Astrocyte (in vitro differentiated cells and primary cell): ENCODE results near the gene PEX14. TPM values are rescaled to one million over a fixed set of nuclear protein-coding genes. Genes with fewer than 3 reads are reported as not detected.

ENCODE experiments used
- DNase-seq: peaks from one replicate; pipeline ENCODE4 v3.0.0-alpha.2; 2010; ENCODE audit warnings: low read depth
- FAIRE-seq: peaks from 2 replicates; lab custom pipeline; 2011; peaks lifted over from hg19 to GRCh38; lab: Jason Lieb, UNC
- H2AFZ ChIP-seq: 2 replicates; pipeline ENCODE4 v1.6.0; 2012; ENCODE audit warnings: low read depth, low read length, inconsistent platforms
- H3K27ac ChIP-seq: 2 replicates; pipeline ENCODE4 v1.5.1; 2011; ENCODE audit warnings: low read depth, low read length, inconsistent platforms
- H3K27me3 ChIP-seq: 2 replicates; pipeline ENCODE4 v1.6.0; 2011; ENCODE audit warnings: low read length, inconsistent platforms; ENCODE audit not compliant: insufficient read depth
- H3K36me3 ChIP-seq: 2 replicates; pipeline ENCODE4 v1.5.1; 2011; ENCODE audit warnings: low read length, inconsistent platforms; ENCODE audit not compliant: insufficient read depth
- H3K4me1 ChIP-seq: 2 replicates; pipeline ENCODE4 v1.5.1; 2011; ENCODE audit warnings: low read length, inconsistent platforms; ENCODE audit not compliant: insufficient read depth
- H3K4me2 ChIP-seq: 2 replicates; pipeline ENCODE4 v1.6.0; 2012; ENCODE audit warnings: low read length, inconsistent platforms
- H3K4me3 ChIP-seq: 2 replicates; pipeline ENCODE4 v1.5.1; 2011; ENCODE audit warnings: low read depth, mild to moderate bottlenecking, low read length, inconsistent platforms; ENCODE audit not compliant: insufficient read depth
- H3K79me2 ChIP-seq: 2 replicates; pipeline ENCODE4 v1.6.0; 2012; ENCODE audit warnings: mild to moderate bottlenecking, low read length, inconsistent platforms; ENCODE audit not compliant: insufficient read depth
- H3K9ac ChIP-seq: 2 replicates; pipeline ENCODE4 v1.6.0; 2012; ENCODE audit warnings: mild to moderate bottlenecking, low read length, inconsistent platforms
- H3K9me3 ChIP-seq: 2 replicates; pipeline ENCODE4 v1.5.1; 2012; ENCODE audit warnings: low read depth, mild to moderate bottlenecking, low read length, inconsistent platforms; ENCODE audit not compliant: insufficient read depth
- H4K20me1 ChIP-seq: 2 replicates; pipeline ENCODE4 v1.6.0; 2012; ENCODE audit warnings: low read length, inconsistent platforms; ENCODE audit not compliant: insufficient read depth
- H3K27ac Mint-ChIP-seq: one replicate; pipeline ENCODE4 v1.8.0; 2021; ENCODE audit warnings: mild to moderate bottlenecking, mixed read lengths; ENCODE audit not compliant: unreplicated experiment
- H3K27me3 Mint-ChIP-seq: one replicate; pipeline ENCODE4 v1.8.0; 2021; ENCODE audit warnings: low read depth, mixed read lengths; ENCODE audit not compliant: unreplicated experiment
- H3K36me3 Mint-ChIP-seq: one replicate; pipeline ENCODE4 v1.8.0; 2021; ENCODE audit warnings: low read depth, mixed read lengths; ENCODE audit not compliant: unreplicated experiment
- H3K4me1 Mint-ChIP-seq: one replicate; pipeline ENCODE4 v1.8.0; 2021; ENCODE audit warnings: low read depth, mixed read lengths; ENCODE audit not compliant: unreplicated experiment
- H3K4me3 Mint-ChIP-seq: one replicate; pipeline ENCODE4 v1.8.0; 2021; ENCODE audit warnings: mild to moderate bottlenecking, moderate library complexity, mixed read lengths; ENCODE audit not compliant: unreplicated experiment
- H3K9me3 Mint-ChIP-seq: one replicate; pipeline ENCODE4 v1.8.0; 2021; ENCODE audit warnings: mild to moderate bottlenecking, mixed read lengths; ENCODE audit not compliant: unreplicated experiment
- CTCF ChIP-seq: IDR thresholded peaks from 2 replicates; pipeline ENCODE4 v1.5.1; 2011; ENCODE audit warnings: low read depth, mild to moderate bottlenecking, inconsistent platforms, low read length, moderate library complexity; ENCODE audit not compliant: insufficient read depth
- EZH2 ChIP-seq: IDR thresholded peaks from 2 replicates; pipeline ENCODE4 v1.6.1; 2012; ENCODE audit warnings: mild to moderate bottlenecking, low read length, inconsistent platforms; ENCODE audit not compliant: insufficient read depth
- total RNA-seq: library from RNA; stranded (reverse); gene quantifications from 2 replicates; pipeline ENCODE4 v1.2.1, GENCODE V29; 2021

PEX14 gene
- total RNA-seq, 1 donor from 2014 or later: 23.3 TPM

GRCh38 chr1:10546896-10547295 is 72.1 kb downstream of the PEX14 start:
- Mint-ChIP-seq H3K27me3 (no peaks in the 10 kb centered on the region), H3K9me3 (no peaks in the 10 kb centered on the region), H3K4me1 (peaks cover 10% of the 10 kb centered on the region), H3K27ac (no peak overlapping the region), H3K36me3 (peaks cover 10% of the 10 kb centered on the region), H3K4me3 (no peak overlapping the region)
- Histone ChIP-seq H4K20me1 (peaks cover 13% of the 10 kb centered on the region), H3K9me3 (no peaks in the 10 kb centered on the region), H3K36me3 (no peaks in the 10 kb centered on the region), H3K27ac (no peak overlapping the region), H3K4me3 (no peak overlapping the region), H3K79me2 (no peaks in the 10 kb centered on the region), H3K4me2 (no peak overlapping the region), H3K4me1 (no peaks in the 10 kb centered on the region), H3K9ac (no peak overlapping the region), H2AFZ (no peak overlapping the region), H3K27me3 (no peaks in the 10 kb centered on the region)
- DNase-seq (no peak), FAIRE-seq (no peak)
- TF ChIP-seq CTCF: no peak
- no peak for TF ChIP-seq EZH2

DNA sequence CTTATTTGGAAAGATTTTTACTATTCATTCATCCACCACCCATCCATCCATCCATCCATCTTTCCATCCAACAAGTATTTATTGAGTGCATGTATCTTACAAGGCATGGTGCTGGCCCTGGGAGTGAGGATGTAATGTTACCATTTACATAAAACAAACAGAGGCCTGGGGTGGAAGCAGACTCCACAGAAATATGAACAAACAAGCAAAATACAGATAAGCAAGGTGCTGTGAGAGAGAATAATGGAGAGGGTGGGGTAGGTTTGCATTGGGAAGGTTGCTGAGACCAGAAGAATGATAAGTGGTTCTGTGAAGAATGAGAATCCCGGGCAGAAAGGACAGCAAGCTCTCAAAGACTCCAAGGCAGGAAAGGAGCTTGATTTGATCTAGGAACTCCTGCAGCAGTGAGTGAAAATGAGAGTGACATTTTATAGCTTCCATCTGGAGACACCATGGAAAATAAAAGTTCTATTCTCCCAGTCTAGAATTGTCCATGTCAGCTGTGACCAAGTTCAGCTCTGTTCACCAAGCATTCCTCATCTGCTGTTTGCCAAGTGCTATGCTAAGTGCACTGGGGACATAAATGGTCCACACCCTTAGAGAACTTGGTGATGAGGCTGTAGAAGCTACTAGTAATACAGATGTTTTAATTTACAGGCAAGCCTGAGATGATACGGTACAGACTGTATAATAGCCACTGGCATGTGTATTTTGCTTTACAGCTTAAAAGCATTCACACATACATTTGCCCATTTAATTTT is 75.3 kb downstream of the PEX14 start:
- no peaks in the 10 kb centered on the region for H3K27me3 ChIP-seq
- FAIRE-seq (peak; percentile 9), DNase-seq (no peak)
- H3K36me3 ChIP-seq: no peaks in the 10 kb centered on the region
- no peak overlapping the region for H2AFZ ChIP-seq
- H3K27ac Mint-ChIP-seq: no peak overlapping the region
- no peak overlapping the region for H3K4me3 ChIP-seq
- no peak overlapping the region for H3K27ac ChIP-seq
- no peaks in the 10 kb centered on the region for H3K9me3 ChIP-seq
- peaks cover 10% of the 10 kb centered on the region for H3K4me1 Mint-ChIP-seq
- H3K4me3 Mint-ChIP-seq: no peak overlapping the region
- H3K9ac ChIP-seq: no peak overlapping the region
- H3K27me3 Mint-ChIP-seq: no peaks in the 10 kb centered on the region
- H3K4me2 ChIP-seq: no peak overlapping the region
- no peak for TF ChIP-seq CTCF
- TF ChIP-seq EZH2: no peak
- H4K20me1 ChIP-seq: peaks cover 26% of the 10 kb centered on the region
- no peaks in the 10 kb centered on the region for H3K4me1 ChIP-seq
- peaks cover 2% of the 10 kb centered on the region for H3K9me3 Mint-ChIP-seq
- peaks cover 2% of the 10 kb centered on the region for H3K36me3 Mint-ChIP-seq
- no peaks in the 10 kb centered on the region for H3K79me2 ChIP-seq

DNA sequence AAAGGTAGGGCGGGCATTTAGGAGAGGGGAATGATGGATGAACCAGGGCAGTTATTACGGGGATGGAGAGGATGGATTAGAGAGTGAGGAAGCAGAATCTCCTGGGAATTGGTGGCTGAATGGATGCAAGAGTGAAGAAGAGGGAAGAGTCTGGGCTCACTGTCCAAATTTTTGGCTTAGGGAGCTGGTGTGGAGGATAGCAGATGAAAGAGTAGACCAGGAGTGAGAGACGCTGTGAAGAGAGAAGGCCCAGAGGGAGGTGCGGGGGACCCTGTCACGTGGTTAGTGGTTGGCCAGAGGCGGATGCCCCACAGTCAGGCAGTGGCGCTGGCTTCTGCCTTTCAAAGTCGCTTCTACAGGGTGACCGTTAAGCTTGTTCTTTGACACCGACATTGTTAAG is 78.4 kb downstream of the PEX14 start:
- peaks cover 29% of the 10 kb centered on the region for H4K20me1 ChIP-seq
- no peak for FAIRE-seq

More for the DNA sequence above, 78.4 kb downstream of the PEX14 start:
- Histone ChIP-seq H3K4me1 (no peaks in the 10 kb centered on the region), H3K4me2 (no peak overlapping the region), H3K36me3 (no peaks in the 10 kb centered on the region), H3K9me3 (no peaks in the 10 kb centered on the region), H3K79me2 (no peaks in the 10 kb centered on the region), H3K9ac (no peak overlapping the region), H2AFZ (no peak overlapping the region), H3K4me3 (no peak overlapping the region), H3K27me3 (no peaks in the 10 kb centered on the region), H3K27ac (no peak overlapping the region)
- Mint-ChIP-seq H3K27ac (no peak overlapping the region), H3K36me3 (no peaks in the 10 kb centered on the region), H3K27me3 (no peaks in the 10 kb centered on the region), H3K4me3 (no peak overlapping the region), H3K9me3 (peaks cover 2% of the 10 kb centered on the region), H3K4me1 (peaks cover 16% of the 10 kb centered on the region)
- TF ChIP-seq EZH2: no peak
- no peak for TF ChIP-seq CTCF
- DNase-seq: no peak
